IMR-90 (cell line): ENCODE data around the gene GTF3C6. TPM values are rescaled to one million over a fixed set of nuclear protein-coding genes. Genes with fewer than 3 reads are reported as not detected.

Source experiments
- ATAC-seq: fragments of 200-7000 bp; cut with Tn5 transposase; 2 replicates; pipeline ENCODE4 v1.9.1; 2020; ENCODE audit warnings: low read depth, mild to moderate bottlenecking, moderate library complexity
- BruUV-seq: library from RNA; stranded (reverse); fragments of 400-500 nt; replicated peaks from 2 replicates; lab custom pipeline; 2021; lab: Mats Ljungman, UMichigan
- CTCF ChIA-PET: fragments of 300-600 bp; formaldehyde crosslinking; extraction: SDS; loops from one replicate; lab custom pipeline; 2021; ENCODE audit warnings: antibody characterized with exemption; lab: Yijun Ruan, JAX
- POLR2A ChIA-PET: fragments of 300-600 bp; sonication (Branson Sonifier 250); formaldehyde crosslinking; loops from one replicate; lab custom pipeline; 2022; ENCODE audit warnings: antibody characterized with exemption; ENCODE audit not compliant: unreplicated experiment; lab: Charles Lee
- DNase-seq: peaks from one replicate; pipeline ENCODE4 v3.0.0; 2013
- H2AFZ ChIP-seq: replicated peaks from 2 replicates; pipeline ENCODE3; 2013; ENCODE audit warnings: low read length, mild to moderate bottlenecking; ENCODE audit not compliant: poor library complexity
- H2AK5ac ChIP-seq: 2 replicates; pipeline ENCODE4 v1.6.1; 2013; ENCODE audit warnings: low read depth, low read length, inconsistent platforms
- H2AK9ac ChIP-seq: replicated peaks from 2 replicates; pipeline ENCODE3; 2013; ENCODE audit warnings: mild to moderate bottlenecking, low read depth, low read length, moderate library complexity; ENCODE audit not compliant: poor library complexity
- H2BK120ac ChIP-seq: 2 replicates; pipeline ENCODE4 v1.6.1; 2013; ENCODE audit warnings: low read depth, low read length, inconsistent platforms
- H2BK15ac ChIP-seq: 3 replicates; pipeline ENCODE4 v1.6.1; 2013; ENCODE audit warnings: low read depth, low read length, inconsistent platforms
- H2BK20ac ChIP-seq: 2 replicates; pipeline ENCODE4 v1.6.1; 2013; ENCODE audit warnings: low read depth, mild to moderate bottlenecking, inconsistent platforms, low read length, moderate library complexity
- H2BK5ac ChIP-seq: 2 replicates; pipeline ENCODE4 v1.6.1; 2013; ENCODE audit warnings: mild to moderate bottlenecking, low read depth, low read length, inconsistent platforms; ENCODE audit not compliant: poor library complexity, severe bottlenecking
- H3K14ac ChIP-seq: replicated peaks from 2 replicates; pipeline ENCODE4 v1.6.1; 2013; ENCODE audit warnings: low read depth, low read length, inconsistent platforms
- H3K18ac ChIP-seq: 2 replicates; pipeline ENCODE4 v1.6.1; 2013; ENCODE audit warnings: low read depth, low read length, control low read depth
- H3K23ac ChIP-seq: 2 replicates; pipeline ENCODE4 v1.6.1; 2013; ENCODE audit warnings: low read depth, low read length, inconsistent platforms
- H3K27ac ChIP-seq: 2 replicates; pipeline ENCODE4 v1.5.1; 2013; ENCODE audit warnings: mild to moderate bottlenecking, control low read depth, low read length; ENCODE audit not compliant: insufficient read depth
- H3K27me3 ChIP-seq: 2 replicates; pipeline ENCODE4 v1.6.1; 2013; ENCODE audit warnings: low read length; ENCODE audit not compliant: control insufficient read depth, insufficient read depth
- H3K36me3 ChIP-seq: 2 replicates; pipeline ENCODE4 v1.6.1; 2013; ENCODE audit warnings: low read length, mixed read lengths; ENCODE audit not compliant: control insufficient read depth, insufficient read depth
- H3K4ac ChIP-seq: 2 replicates; pipeline ENCODE4 v1.6.1; 2013; ENCODE audit warnings: low read depth, low read length, inconsistent platforms
- H3K4me1 ChIP-seq: 2 replicates; pipeline ENCODE4 v1.6.1; 2013; ENCODE audit warnings: low read length, mixed read lengths; ENCODE audit not compliant: control insufficient read depth, insufficient read depth
- H3K4me2 ChIP-seq: 2 replicates; pipeline ENCODE4 v1.6.1; 2013; ENCODE audit warnings: low read depth, mild to moderate bottlenecking, control low read depth, low read length, moderate library complexity
- H3K4me3 ChIP-seq: 2 replicates; pipeline ENCODE4 v1.5.1; 2013; ENCODE audit warnings: low read depth, mild to moderate bottlenecking, control low read depth, low read length, moderate library complexity; ENCODE audit not compliant: insufficient read depth
- H3K56ac ChIP-seq: 2 replicates; pipeline ENCODE4 v1.6.1; 2013; ENCODE audit warnings: low read length, inconsistent platforms; ENCODE audit not compliant: insufficient read depth; ENCODE audit errors: extremely low read depth
- H3K79me1 ChIP-seq, 2 experiments: 2 replicates each; pipeline ENCODE4 v1.6.1; 2013; ENCODE audit warnings: low read length in 2 of 2, inconsistent platforms in 1 of 2, low read depth in 1 of 2
- H3K9ac ChIP-seq: 2 replicates; pipeline ENCODE4 v1.6.1; 2013; ENCODE audit warnings: low read depth, low read length, control low read depth
- H3K9me1 ChIP-seq: 2 replicates; pipeline ENCODE4 v1.6.1; 2013; ENCODE audit warnings: low read length, inconsistent platforms; ENCODE audit not compliant: insufficient read depth
- H3K9me3 ChIP-seq: 2 replicates; pipeline ENCODE4 v1.6.1; 2013; ENCODE audit warnings: low read length; ENCODE audit not compliant: control insufficient read depth, insufficient read depth
- H4K20me1 ChIP-seq: 2 replicates; pipeline ENCODE4 v1.6.1; 2013; ENCODE audit warnings: low read length, inconsistent platforms; ENCODE audit not compliant: insufficient read depth
- H4K5ac ChIP-seq: 2 replicates; pipeline ENCODE4 v1.6.1; 2013; ENCODE audit warnings: mild to moderate bottlenecking, low read depth, low read length, control low read depth
- H4K8ac ChIP-seq, 2 experiments: 2 replicates each; pipeline ENCODE4 v1.6.1; 2013; ENCODE audit warnings: low read depth in 2 of 2, low read length in 2 of 2, control low read depth in 1 of 2, inconsistent platforms in 1 of 2
- H4K91ac ChIP-seq: 2 replicates; pipeline ENCODE4 v1.6.1; 2013; ENCODE audit warnings: low read depth, low read length, inconsistent platforms; ENCODE audit not compliant: insufficient read depth
- BHLHE40 ChIP-seq: fragments of 150-350 bp; IDR thresholded peaks from 2 replicates; pipeline ENCODE4 v1.6.1; 2016; ENCODE audit warnings: mild to moderate bottlenecking, low read depth, low read length
- CEBPB ChIP-seq: IDR thresholded peaks from 2 replicates; pipeline ENCODE4 v1.6.1; 2012; ENCODE audit warnings: low read depth, low read length, improper control_type of control experiment
- CHD1 ChIP-seq: IDR thresholded peaks from 2 replicates; pipeline ENCODE4 v1.6.1; 2012; ENCODE audit warnings: low read depth, low read length, improper control_type of control experiment
- FOS ChIP-seq: fragments of 150-350 bp; IDR thresholded peaks from 2 replicates; pipeline ENCODE4 v1.6.1; 2016; ENCODE audit warnings: low read depth, low read length
- MAFK ChIP-seq: IDR thresholded peaks from 2 replicates; pipeline ENCODE4 v1.6.1; 2012; ENCODE audit warnings: low read depth, low read length, improper control_type of control experiment
- MAZ ChIP-seq: IDR thresholded peaks from 2 replicates; pipeline ENCODE4 v1.6.1; 2012; ENCODE audit warnings: low read depth, mild to moderate bottlenecking, low read length, improper control_type of control experiment, moderate library complexity, borderline replicate concordance
- MXI1 ChIP-seq: IDR thresholded peaks from 2 replicates; pipeline ENCODE4 v1.6.1; 2012; ENCODE audit warnings: low read depth, mild to moderate bottlenecking, low read length, moderate library complexity, borderline replicate concordance
- NFE2L2 ChIP-seq: fragments of 150-350 bp; IDR thresholded peaks from 2 replicates; pipeline ENCODE4 v1.6.1; 2016; ENCODE audit warnings: low read depth, mild to moderate bottlenecking, low read length
- POLR2A ChIP-seq: IDR thresholded peaks from 2 replicates; pipeline ENCODE4 v1.6.1; 2012; ENCODE audit warnings: mild to moderate bottlenecking, low read depth, low read length
- RAD21 ChIP-seq: IDR thresholded peaks from 2 replicates; pipeline ENCODE4 v1.6.1; 2012; ENCODE audit warnings: low read length, improper control_type of control experiment
- RCOR1 ChIP-seq: IDR thresholded peaks from 2 replicates; pipeline ENCODE4 v1.6.1; 2012; ENCODE audit warnings: mild to moderate bottlenecking, low read length, improper control_type of control experiment; ENCODE audit not compliant: insufficient replicate concordance
- RFX5 ChIP-seq: IDR thresholded peaks from 2 replicates; pipeline ENCODE4 v1.8.0; 2012; ENCODE audit warnings: low read depth, mild to moderate bottlenecking, low read length, moderate library complexity
- SMC3 ChIP-seq: fragments of 150-350 bp; IDR thresholded peaks from 2 replicates; pipeline ENCODE4 v1.6.1; 2016; ENCODE audit warnings: low read depth, mild to moderate bottlenecking, antibody characterized with exemption, low read length, moderate library complexity
- WGBS, 2 experiments: methylation state at CpG; one replicate each; pipeline versions ENCODE4 v1.1.5 to v1.1.7; 2013; ENCODE audit warnings: missing lambda C conversion rate in 2 of 2; ENCODE audit not compliant: insufficient read length in 1 of 2; ENCODE audit errors: extremely low coverage in 2 of 2; 5-methylcytosine and 5-hydroxymethylcytosine counted together
- dilution Hi-C: fragments of 300-500 bp; cut with HindIII; formaldehyde crosslinking; loops from one replicate; pipeline ENCODE4 v1.14.3; 2018; ENCODE audit warnings: low sequenced_read_pairs; ENCODE audit not compliant: unreplicated experiment
- in situ Hi-C: fragments of 300-500 bp; cut with MboI; formaldehyde crosslinking; loops from 3 replicates; pipeline ENCODE4 v1.14.3; 2019; ENCODE audit warnings: low sequenced_read_pairs, inconsistent platforms, mixed read lengths
- intact Hi-C: fragments of 100-400 bp; cut with micrococcal nuclease; formaldehyde crosslinking; loops from 2 replicates; pipeline ENCODE4 v1.10.0; 2022
- polyA plus RNA-seq, 3 experiments: library from polyadenylated mRNA; depleted of rRNA; stranded (reverse); fragments of >200 nt; gene quantifications; 2 replicates each; pipeline ENCODE4 v1.2.3, GENCODE V29; 2012; ENCODE audit warnings: low replicate concordance in 1 of 3
- total RNA-seq: library from RNA; depleted of rRNA; stranded (reverse); fragments of >200 nt; gene quantifications from 2 replicates; pipeline ENCODE4 v1.2.3, GENCODE V29; 2012
- TF ChIP-seq, protein P1 (sequence below): fragments of 150-350 bp; IDR thresholded peaks from 2 replicates; pipeline ENCODE4 v1.6.1; 2016; ENCODE audit warnings: low read depth, mild to moderate bottlenecking, low read length, moderate library complexity, borderline replicate concordance
- TF ChIP-seq, protein P2 (sequence below): fragments of 150-350 bp; IDR thresholded peaks from 2 replicates; pipeline ENCODE4 v1.6.1; 2017; ENCODE audit warnings: mild to moderate bottlenecking, antibody characterized with exemption, low read length, low read depth
- TF ChIP-seq, protein P3 (sequence below): conservative IDR thresholded peaks from 2 replicates; pipeline ENCODE4 v1.5.1; 2012; ENCODE audit warnings: mild to moderate bottlenecking, low read depth, low read length, improper control_type of control experiment

Gene GTF3C6
- total and polyA plus RNA-seq, 2 of the 4 experiments (the other 2 are of a cell fraction), result 10.4 to 40.5 TPM

DNA sequence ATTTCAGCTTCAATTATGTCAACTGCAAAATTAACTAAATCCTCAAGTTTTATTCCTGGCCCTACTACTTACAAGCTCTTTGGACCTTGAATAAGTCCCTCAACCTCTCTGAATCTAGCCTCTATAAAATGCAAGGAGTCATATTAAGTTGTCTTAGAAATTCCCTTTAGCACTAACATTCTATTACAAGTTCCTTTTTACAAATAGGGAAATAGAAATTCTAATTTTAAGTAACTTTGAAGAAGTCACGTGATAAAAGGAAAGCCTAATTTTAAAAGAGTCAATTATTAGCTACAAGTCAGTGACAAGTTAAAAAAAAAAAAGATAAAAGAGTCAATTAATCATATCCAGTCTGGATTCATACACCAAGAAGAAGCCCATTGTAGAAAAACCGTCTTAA is 24.6 kb upstream of the GTF3C6 start:
- ATAC-seq (no peak), DNase-seq (no peak)
- no peak overlapping the region for H2AFZ ChIP-seq
- H4K91ac ChIP-seq, result no peak overlapping the region
- intact Hi-C loops, result no loop called here
- no peaks in the 10 kb centered on the region for H3K27me3 ChIP-seq
- POLR2A ChIA-PET, result no interaction called here
- no peak overlapping the region for H3K4me2 ChIP-seq
- H3K4me1 ChIP-seq, result no peaks in the 10 kb centered on the region
- CTCF ChIA-PET, result no interaction called here
- H2BK5ac ChIP-seq, result no peak overlapping the region
- TF ChIP-seq, protein P1, sequence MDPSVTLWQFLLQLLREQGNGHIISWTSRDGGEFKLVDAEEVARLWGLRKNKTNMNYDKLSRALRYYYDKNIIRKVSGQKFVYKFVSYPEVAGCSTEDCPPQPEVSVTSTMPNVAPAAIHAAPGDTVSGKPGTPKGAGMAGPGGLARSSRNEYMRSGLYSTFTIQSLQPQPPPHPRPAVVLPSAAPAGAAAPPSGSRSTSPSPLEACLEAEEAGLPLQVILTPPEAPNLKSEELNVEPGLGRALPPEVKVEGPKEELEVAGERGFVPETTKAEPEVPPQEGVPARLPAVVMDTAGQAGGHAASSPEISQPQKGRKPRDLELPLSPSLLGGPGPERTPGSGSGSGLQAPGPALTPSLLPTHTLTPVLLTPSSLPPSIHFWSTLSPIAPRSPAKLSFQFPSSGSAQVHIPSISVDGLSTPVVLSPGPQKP, result no peak
- TF ChIP-seq RFX5, result no peak
- TF ChIP-seq, protein P2, sequence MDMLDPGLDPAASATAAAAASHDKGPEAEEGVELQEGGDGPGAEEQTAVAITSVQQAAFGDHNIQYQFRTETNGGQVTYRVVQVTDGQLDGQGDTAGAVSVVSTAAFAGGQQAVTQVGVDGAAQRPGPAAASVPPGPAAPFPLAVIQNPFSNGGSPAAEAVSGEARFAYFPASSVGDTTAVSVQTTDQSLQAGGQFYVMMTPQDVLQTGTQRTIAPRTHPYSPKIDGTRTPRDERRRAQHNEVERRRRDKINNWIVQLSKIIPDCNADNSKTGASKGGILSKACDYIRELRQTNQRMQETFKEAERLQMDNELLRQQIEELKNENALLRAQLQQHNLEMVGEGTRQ, result no peak
- TF ChIP-seq, protein P3, sequence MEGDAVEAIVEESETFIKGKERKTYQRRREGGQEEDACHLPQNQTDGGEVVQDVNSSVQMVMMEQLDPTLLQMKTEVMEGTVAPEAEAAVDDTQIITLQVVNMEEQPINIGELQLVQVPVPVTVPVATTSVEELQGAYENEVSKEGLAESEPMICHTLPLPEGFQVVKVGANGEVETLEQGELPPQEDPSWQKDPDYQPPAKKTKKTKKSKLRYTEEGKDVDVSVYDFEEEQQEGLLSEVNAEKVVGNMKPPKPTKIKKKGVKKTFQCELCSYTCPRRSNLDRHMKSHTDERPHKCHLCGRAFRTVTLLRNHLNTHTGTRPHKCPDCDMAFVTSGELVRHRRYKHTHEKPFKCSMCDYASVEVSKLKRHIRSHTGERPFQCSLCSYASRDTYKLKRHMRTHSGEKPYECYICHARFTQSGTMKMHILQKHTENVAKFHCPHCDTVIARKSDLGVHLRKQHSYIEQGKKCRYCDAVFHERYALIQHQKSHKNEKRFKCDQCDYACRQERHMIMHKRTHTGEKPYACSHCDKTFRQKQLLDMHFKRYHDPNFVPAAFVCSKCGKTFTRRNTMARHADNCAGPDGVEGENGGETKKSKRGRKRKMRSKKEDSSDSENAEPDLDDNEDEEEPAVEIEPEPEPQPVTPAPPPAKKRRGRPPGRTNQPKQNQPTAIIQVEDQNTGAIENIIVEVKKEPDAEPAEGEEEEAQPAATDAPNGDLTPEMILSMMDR, result no peak
- no peak for TF ChIP-seq RAD21
- no peak for TF ChIP-seq BHLHE40
- no peak for TF ChIP-seq CHD1
- no peak for TF ChIP-seq MAFK
- TF ChIP-seq CEBPB, result no peak
- no peak for TF ChIP-seq MAZ
- no peak for TF ChIP-seq MXI1
- no peak for TF ChIP-seq RCOR1
- TF ChIP-seq NFE2L2, result no peak
- no peak for TF ChIP-seq SMC3
- no peak for TF ChIP-seq POLR2A
- no peak for TF ChIP-seq FOS
- WGBS, 2 experiments, result no CpG with 5 or more reads among the region's 2 CpGs
- H4K8ac ChIP-seq, result no peak overlapping the region
- no peaks in the 10 kb centered on the region for H3K9me3 ChIP-seq
- no peak overlapping the region for H4K5ac ChIP-seq
- dilution Hi-C loops, result no loop called here
- no peak overlapping the region for H2AK5ac ChIP-seq
- no peak overlapping the region for H3K14ac ChIP-seq
- H2AK9ac ChIP-seq, result no peak overlapping the region
- H2BK120ac ChIP-seq, result no peak overlapping the region
- no peaks in the 10 kb centered on the region for H3K36me3 ChIP-seq
- no TSS peak for BruUV-seq
- H3K4me3 ChIP-seq, result no peak overlapping the region
- H3K9ac ChIP-seq, result no peak overlapping the region
- H3K23ac ChIP-seq, result no peak overlapping the region
- no peak overlapping the region for H2BK15ac ChIP-seq
- H3K27ac ChIP-seq, result no peak overlapping the region
- no peak overlapping the region for H3K4ac ChIP-seq
- in situ Hi-C loops, result no loop called here
- no peak overlapping the region for H3K18ac ChIP-seq
- H4K20me1 ChIP-seq, result no peaks in the 10 kb centered on the region
- no peak overlapping the region for H3K56ac ChIP-seq
- H3K79me1 ChIP-seq, result no peaks in the 10 kb centered on the region
- no peaks in the 10 kb centered on the region for H3K9me1 ChIP-seq
- H2BK20ac ChIP-seq, result no peak overlapping the region
